DOHH2 (cell line): ENCODE results near the gene BLNK.

Experiments used
- H3F3A ChIP-seq: fragments of 200-600 bp; sonication (generic), shearing (Covaris generic); 2 replicates; pipeline ENCODE4 v1.6.0; 2016; ENCODE audit warnings: antibody characterized with exemption, mild to moderate bottlenecking; ENCODE audit not compliant: control insufficient read depth, insufficient read depth
- H3K27ac ChIP-seq: fragments of 200-600 bp; sonication (generic); 2 replicates; pipeline ENCODE4 v1.5.1; 2014; ENCODE audit warnings: low read depth, mild to moderate bottlenecking, low read length, moderate library complexity
- H3K27me3 ChIP-seq: fragments of 200-600 bp; sonication (generic); 2 replicates; pipeline ENCODE4 v1.6.1; 2014; ENCODE audit warnings: mild to moderate bottlenecking, low read length, mixed read lengths; ENCODE audit not compliant: control insufficient read depth
- H3K36me3 ChIP-seq: fragments of 200-600 bp; sonication (generic); 2 replicates; pipeline ENCODE4 v1.6.1; 2014; ENCODE audit warnings: mild to moderate bottlenecking, low read length, moderate library complexity, mixed read lengths; ENCODE audit not compliant: control insufficient read depth
- H3K4me1 ChIP-seq: fragments of 200-600 bp; sonication (generic); 2 replicates; pipeline ENCODE4 v1.6.1; 2014; ENCODE audit warnings: mild to moderate bottlenecking, low read length, mixed read lengths; ENCODE audit not compliant: control insufficient read depth
- H3K4me2 ChIP-seq: fragments of 200-600 bp; sonication (generic); 2 replicates; pipeline ENCODE4 v1.6.0; 2014; ENCODE audit warnings: mild to moderate bottlenecking, low read length, moderate library complexity
- H3K4me3 ChIP-seq: fragments of 200-600 bp; sonication (generic); 2 replicates; pipeline ENCODE4 v1.5.1; 2014; ENCODE audit warnings: mild to moderate bottlenecking, low read length, mixed read lengths
- H3K79me2 ChIP-seq: fragments of 200-600 bp; sonication (generic); 2 replicates; pipeline ENCODE4 v1.6.1; 2014; ENCODE audit warnings: mild to moderate bottlenecking, low read length, mixed read lengths; ENCODE audit not compliant: control insufficient read depth
- H3K9me2 ChIP-seq: fragments of 200-600 bp; sonication (generic); replicated peaks from 2 replicates; pipeline ENCODE4 v1.6.1; 2014; ENCODE audit warnings: mild to moderate bottlenecking, low read length, mixed read lengths; ENCODE audit not compliant: control insufficient read depth
- H3K9me3 ChIP-seq: fragments of 200-600 bp; sonication (generic); 2 replicates; pipeline ENCODE4 v1.6.1; 2014; ENCODE audit warnings: antibody characterized with exemption, low read length, mixed read lengths; ENCODE audit not compliant: control insufficient read depth, insufficient read depth
- H4K20me1 ChIP-seq: fragments of 200-600 bp; sonication (generic); 2 replicates; pipeline ENCODE4 v1.6.0; 2014; ENCODE audit warnings: low read depth, mild to moderate bottlenecking, antibody characterized with exemption, low read length, moderate library complexity; ENCODE audit not compliant: control insufficient read depth, insufficient read depth
- EZH2phosphoT487 ChIP-seq: fragments of 200-600 bp; sonication (generic); IDR thresholded peaks from 2 replicates; pipeline ENCODE4 v1.6.1; 2017; ENCODE audit warnings: borderline replicate concordance, mild to moderate bottlenecking, antibody characterized with exemption, low read length, moderate library complexity, mixed read lengths
- TF ChIP-seq, protein P1 (sequence below): fragments of 200-600 bp; sonication (generic); IDR thresholded peaks from one replicate; pipeline ENCODE4 v1.5.1; 2014; ENCODE audit warnings: antibody characterized with exemption, mild to moderate bottlenecking, low read depth, low read length; ENCODE audit not compliant: poor library complexity, severe bottlenecking

BLNK gene

DNA sequence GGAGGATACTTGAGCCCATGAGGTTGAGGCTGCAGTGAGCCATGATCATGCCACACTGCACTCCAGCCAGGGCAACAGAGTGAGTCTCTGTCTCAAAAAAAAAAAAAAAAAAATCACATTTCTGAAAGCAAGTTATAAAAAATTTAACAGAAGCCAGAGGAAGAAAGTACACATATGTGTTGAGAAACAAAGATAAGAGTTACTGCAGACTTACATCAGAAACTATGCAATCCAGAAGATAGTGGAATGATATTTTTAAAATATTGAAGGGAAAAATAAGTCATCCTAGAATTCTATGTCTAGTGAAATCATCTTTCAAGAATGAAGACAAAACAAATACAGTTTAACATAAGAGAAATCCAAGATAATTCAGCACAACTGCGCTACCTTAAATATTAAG lies 94.4 kb downstream of the BLNK start:
- Histone ChIP-seq H3K27ac (no peak overlapping the region), H3K4me1 (no peaks in the 10 kb centered on the region), H3K4me3 (no peak overlapping the region), H3F3A (no peaks in the 10 kb centered on the region), H3K4me2 (no peak overlapping the region), H3K36me3 (no peaks in the 10 kb centered on the region), H4K20me1 (no peaks in the 10 kb centered on the region), H3K9me3 (peaks cover 14% of the 10 kb centered on the region), H3K79me2 (no peaks in the 10 kb centered on the region), H3K9me2 (no peaks in the 10 kb centered on the region), H3K27me3 (no peaks in the 10 kb centered on the region)
- TF ChIP-seq, protein P1, sequence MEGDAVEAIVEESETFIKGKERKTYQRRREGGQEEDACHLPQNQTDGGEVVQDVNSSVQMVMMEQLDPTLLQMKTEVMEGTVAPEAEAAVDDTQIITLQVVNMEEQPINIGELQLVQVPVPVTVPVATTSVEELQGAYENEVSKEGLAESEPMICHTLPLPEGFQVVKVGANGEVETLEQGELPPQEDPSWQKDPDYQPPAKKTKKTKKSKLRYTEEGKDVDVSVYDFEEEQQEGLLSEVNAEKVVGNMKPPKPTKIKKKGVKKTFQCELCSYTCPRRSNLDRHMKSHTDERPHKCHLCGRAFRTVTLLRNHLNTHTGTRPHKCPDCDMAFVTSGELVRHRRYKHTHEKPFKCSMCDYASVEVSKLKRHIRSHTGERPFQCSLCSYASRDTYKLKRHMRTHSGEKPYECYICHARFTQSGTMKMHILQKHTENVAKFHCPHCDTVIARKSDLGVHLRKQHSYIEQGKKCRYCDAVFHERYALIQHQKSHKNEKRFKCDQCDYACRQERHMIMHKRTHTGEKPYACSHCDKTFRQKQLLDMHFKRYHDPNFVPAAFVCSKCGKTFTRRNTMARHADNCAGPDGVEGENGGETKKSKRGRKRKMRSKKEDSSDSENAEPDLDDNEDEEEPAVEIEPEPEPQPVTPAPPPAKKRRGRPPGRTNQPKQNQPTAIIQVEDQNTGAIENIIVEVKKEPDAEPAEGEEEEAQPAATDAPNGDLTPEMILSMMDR, result no peak
- no peak for TF ChIP-seq EZH2phosphoT487

DNA sequence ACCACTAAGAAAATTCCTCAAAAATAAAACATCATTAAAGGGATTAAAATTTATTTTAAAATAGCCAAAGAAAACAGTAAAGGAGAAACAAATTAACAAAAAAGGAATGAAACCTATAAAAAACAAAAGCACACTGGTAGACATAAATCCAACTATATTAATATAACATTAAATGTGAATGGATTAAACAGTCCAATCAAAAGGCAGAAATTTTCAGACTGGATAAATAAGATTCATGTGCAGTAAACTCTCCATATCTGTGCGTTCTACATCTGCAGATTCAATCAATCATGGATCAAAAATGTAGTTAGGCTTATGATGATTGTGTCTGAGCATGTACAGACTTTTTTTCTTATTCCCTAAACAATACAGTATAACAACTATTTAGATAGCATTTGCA lies 98.7 kb downstream of the BLNK start:
- TF ChIP-seq EZH2phosphoT487, result no peak
- TF ChIP-seq, protein P1, result no peak
- H3K27me3 ChIP-seq, result no peaks in the 10 kb centered on the region
- no peak overlapping the region for H3K4me3 ChIP-seq
- no peaks in the 10 kb centered on the region for H3K36me3 ChIP-seq
- H4K20me1 ChIP-seq, result no peaks in the 10 kb centered on the region
- H3K9me3 ChIP-seq, result peaks cover 14% of the 10 kb centered on the region
- H3K4me2 ChIP-seq, result no peak overlapping the region
- H3F3A ChIP-seq, result no peaks in the 10 kb centered on the region
- H3K4me1 ChIP-seq, result no peaks in the 10 kb centered on the region
- no peaks in the 10 kb centered on the region for H3K79me2 ChIP-seq
- no peaks in the 10 kb centered on the region for H3K9me2 ChIP-seq
- H3K27ac ChIP-seq, result no peak overlapping the region

- Histone ChIP-seq H3K9me2 (no peaks in the 10 kb centered on the region), H3K9me3 (no peaks in the 10 kb centered on the region), H3K4me2 (no peak overlapping the region), H4K20me1 (no peaks in the 10 kb centered on the region), H3K4me1 (no peaks in the 10 kb centered on the region), H3F3A (no peaks in the 10 kb centered on the region), H3K4me3 (no peak overlapping the region), H3K27ac (no peak overlapping the region), H3K27me3 (no peaks in the 10 kb centered on the region), H3K36me3 (no peaks in the 10 kb centered on the region), H3K79me2 (no peaks in the 10 kb centered on the region)
- TF ChIP-seq, protein P1, result no peak
- TF ChIP-seq EZH2phosphoT487, result no peak
Measured at GRCh38 chr10:96170230-96170629, 101.1 kb downstream of the BLNK start.

GRCh38 chr10:96168546-96168945 lies 102.8 kb downstream of the BLNK start:
- Histone ChIP-seq H3F3A (no peaks in the 10 kb centered on the region), H3K9me2 (no peaks in the 10 kb centered on the region), H3K4me1 (peaks cover 12% of the 10 kb centered on the region), H3K27ac (no peak overlapping the region), H3K79me2 (no peaks in the 10 kb centered on the region), H3K4me3 (no peak overlapping the region), H3K9me3 (no peaks in the 10 kb centered on the region), H4K20me1 (no peaks in the 10 kb centered on the region), H3K27me3 (no peaks in the 10 kb centered on the region), H3K36me3 (peaks cover 6% of the 10 kb centered on the region; the same call in 1 of the 2 replicates), H3K4me2 (no peak overlapping the region)
- TF ChIP-seq EZH2phosphoT487, result no peak
- TF ChIP-seq, protein P1, result no peak
